Keratinocyte (primary cell): ENCODE measurements around the gene HMGCLL1.

Experiments
- CTCF ChIP-seq, 3 experiments: IDR thresholded peaks in 1 of 3; conservative IDR thresholded peaks in 1 of 3; optimal IDR thresholded peaks in 1 of 3; 2 replicates in 2 of 3; 3 replicates in 1 of 3; pipeline versions ENCODE3 to v1.5.1; 2011; ENCODE audit warnings: low read length in 3 of 3, mild to moderate bottlenecking in 3 of 3, moderate library complexity in 2 of 3, control low read depth in 1 of 3, inconsistent platforms in 1 of 3; ENCODE audit not compliant: insufficient read depth in 2 of 3; ENCODE audit errors: extremely low read depth in 1 of 3
- EZH2 ChIP-seq: IDR thresholded peaks from one replicate; pipeline ENCODE4 v1.6.1; 2012; ENCODE audit warnings: inconsistent platforms, mild to moderate bottlenecking, low read length, moderate library complexity

- TF ChIP-seq EZH2 (no peak), CTCF (optimal IDR thresholded peaks at IDR 0.05 in 1 of 3, IDR thresholded peaks at IDR 0.05 in 1 of 3, conservative IDR thresholded peaks at IDR 0.05 in 1 of 3; ENCODE audit: extremely low read depth in 1 of 3, insufficient read depth in 2 of 3, low read length in 3 of 3) (no peak)
Measured at GRCh38 chr6:55443238-55444134, 135.5 kb downstream of the HMGCLL1 start.
